IMR-90 (cell line): Measurements from ENCODE around the gene SVIL. TPM values are rescaled to one million over a fixed set of nuclear protein-coding genes. Genes with fewer than 3 reads are reported as not detected.

Experiments used
- ATAC-seq: fragments of 200-7000 bp; cut with Tn5 transposase; 2 replicates; pipeline ENCODE4 v1.9.1; 2020; ENCODE audit warnings: low read depth, mild to moderate bottlenecking, moderate library complexity
- BruUV-seq: library from RNA; stranded (reverse); fragments of 400-500 nt; replicated peaks from 2 replicates; lab custom pipeline; 2021; lab: Mats Ljungman, UMichigan
- CTCF ChIA-PET: fragments of 300-600 bp; formaldehyde crosslinking; extraction: SDS; loops from one replicate; lab custom pipeline; 2021; ENCODE audit warnings: antibody characterized with exemption; lab: Yijun Ruan, JAX
- POLR2A ChIA-PET: fragments of 300-600 bp; sonication (Branson Sonifier 250); formaldehyde crosslinking; loops from one replicate; lab custom pipeline; 2022; ENCODE audit warnings: antibody characterized with exemption; ENCODE audit not compliant: unreplicated experiment; lab: Charles Lee
- DNase-seq: peaks from one replicate; pipeline ENCODE4 v3.0.0; 2013
- H2AFZ ChIP-seq: replicated peaks from 2 replicates; pipeline ENCODE3; 2013; ENCODE audit warnings: low read length, mild to moderate bottlenecking; ENCODE audit not compliant: poor library complexity
- H2AK5ac ChIP-seq: 2 replicates; pipeline ENCODE4 v1.6.1; 2013; ENCODE audit warnings: low read depth, low read length, inconsistent platforms
- H2AK9ac ChIP-seq: replicated peaks from 2 replicates; pipeline ENCODE3; 2013; ENCODE audit warnings: mild to moderate bottlenecking, low read depth, low read length, moderate library complexity; ENCODE audit not compliant: poor library complexity
- H2BK120ac ChIP-seq: 2 replicates; pipeline ENCODE4 v1.6.1; 2013; ENCODE audit warnings: low read depth, low read length, inconsistent platforms
- H2BK15ac ChIP-seq: 3 replicates; pipeline ENCODE4 v1.6.1; 2013; ENCODE audit warnings: low read depth, low read length, inconsistent platforms
- H2BK20ac ChIP-seq: 2 replicates; pipeline ENCODE4 v1.6.1; 2013; ENCODE audit warnings: low read depth, mild to moderate bottlenecking, inconsistent platforms, low read length, moderate library complexity
- H2BK5ac ChIP-seq: 2 replicates; pipeline ENCODE4 v1.6.1; 2013; ENCODE audit warnings: mild to moderate bottlenecking, low read depth, low read length, inconsistent platforms; ENCODE audit not compliant: poor library complexity, severe bottlenecking
- H3K14ac ChIP-seq: replicated peaks from 2 replicates; pipeline ENCODE4 v1.6.1; 2013; ENCODE audit warnings: low read depth, low read length, inconsistent platforms
- H3K18ac ChIP-seq: 2 replicates; pipeline ENCODE4 v1.6.1; 2013; ENCODE audit warnings: low read depth, low read length, control low read depth
- H3K23ac ChIP-seq: 2 replicates; pipeline ENCODE4 v1.6.1; 2013; ENCODE audit warnings: low read depth, low read length, inconsistent platforms
- H3K27ac ChIP-seq: 2 replicates; pipeline ENCODE4 v1.5.1; 2013; ENCODE audit warnings: mild to moderate bottlenecking, control low read depth, low read length; ENCODE audit not compliant: insufficient read depth
- H3K27me3 ChIP-seq: 2 replicates; pipeline ENCODE4 v1.6.1; 2013; ENCODE audit warnings: low read length; ENCODE audit not compliant: control insufficient read depth, insufficient read depth
- H3K36me3 ChIP-seq: 2 replicates; pipeline ENCODE4 v1.6.1; 2013; ENCODE audit warnings: low read length, mixed read lengths; ENCODE audit not compliant: control insufficient read depth, insufficient read depth
- H3K4ac ChIP-seq: 2 replicates; pipeline ENCODE4 v1.6.1; 2013; ENCODE audit warnings: low read depth, low read length, inconsistent platforms
- H3K4me1 ChIP-seq: 2 replicates; pipeline ENCODE4 v1.6.1; 2013; ENCODE audit warnings: low read length, mixed read lengths; ENCODE audit not compliant: control insufficient read depth, insufficient read depth
- H3K4me2 ChIP-seq: 2 replicates; pipeline ENCODE4 v1.6.1; 2013; ENCODE audit warnings: low read depth, mild to moderate bottlenecking, control low read depth, low read length, moderate library complexity
- H3K4me3 ChIP-seq: 2 replicates; pipeline ENCODE4 v1.5.1; 2013; ENCODE audit warnings: low read depth, mild to moderate bottlenecking, control low read depth, low read length, moderate library complexity; ENCODE audit not compliant: insufficient read depth
- H3K56ac ChIP-seq: 2 replicates; pipeline ENCODE4 v1.6.1; 2013; ENCODE audit warnings: low read length, inconsistent platforms; ENCODE audit not compliant: insufficient read depth; ENCODE audit errors: extremely low read depth
- H3K79me1 ChIP-seq, 2 experiments: 2 replicates each; pipeline ENCODE4 v1.6.1; 2013; ENCODE audit warnings: low read length in 2 of 2, inconsistent platforms in 1 of 2, low read depth in 1 of 2
- H3K9ac ChIP-seq: 2 replicates; pipeline ENCODE4 v1.6.1; 2013; ENCODE audit warnings: low read depth, low read length, control low read depth
- H3K9me1 ChIP-seq: 2 replicates; pipeline ENCODE4 v1.6.1; 2013; ENCODE audit warnings: low read length, inconsistent platforms; ENCODE audit not compliant: insufficient read depth
- H3K9me3 ChIP-seq: 2 replicates; pipeline ENCODE4 v1.6.1; 2013; ENCODE audit warnings: low read length; ENCODE audit not compliant: control insufficient read depth, insufficient read depth
- H4K20me1 ChIP-seq: 2 replicates; pipeline ENCODE4 v1.6.1; 2013; ENCODE audit warnings: low read length, inconsistent platforms; ENCODE audit not compliant: insufficient read depth
- H4K5ac ChIP-seq: 2 replicates; pipeline ENCODE4 v1.6.1; 2013; ENCODE audit warnings: mild to moderate bottlenecking, low read depth, low read length, control low read depth
- H4K8ac ChIP-seq, 2 experiments: 2 replicates each; pipeline ENCODE4 v1.6.1; 2013; ENCODE audit warnings: low read depth in 2 of 2, low read length in 2 of 2, control low read depth in 1 of 2, inconsistent platforms in 1 of 2
- H4K91ac ChIP-seq: 2 replicates; pipeline ENCODE4 v1.6.1; 2013; ENCODE audit warnings: low read depth, low read length, inconsistent platforms; ENCODE audit not compliant: insufficient read depth
- CEBPB ChIP-seq: IDR thresholded peaks from 2 replicates; pipeline ENCODE4 v1.6.1; 2012; ENCODE audit warnings: low read depth, low read length, improper control_type of control experiment
- CHD1 ChIP-seq: IDR thresholded peaks from 2 replicates; pipeline ENCODE4 v1.6.1; 2012; ENCODE audit warnings: low read depth, low read length, improper control_type of control experiment
- FOS ChIP-seq: fragments of 150-350 bp; IDR thresholded peaks from 2 replicates; pipeline ENCODE4 v1.6.1; 2016; ENCODE audit warnings: low read depth, low read length
- MAZ ChIP-seq: IDR thresholded peaks from 2 replicates; pipeline ENCODE4 v1.6.1; 2012; ENCODE audit warnings: low read depth, mild to moderate bottlenecking, low read length, improper control_type of control experiment, moderate library complexity, borderline replicate concordance
- MXI1 ChIP-seq: IDR thresholded peaks from 2 replicates; pipeline ENCODE4 v1.6.1; 2012; ENCODE audit warnings: low read depth, mild to moderate bottlenecking, low read length, moderate library complexity, borderline replicate concordance
- POLR2A ChIP-seq: IDR thresholded peaks from 2 replicates; pipeline ENCODE4 v1.6.1; 2012; ENCODE audit warnings: mild to moderate bottlenecking, low read depth, low read length
- RAD21 ChIP-seq: IDR thresholded peaks from 2 replicates; pipeline ENCODE4 v1.6.1; 2012; ENCODE audit warnings: low read length, improper control_type of control experiment
- RCOR1 ChIP-seq: IDR thresholded peaks from 2 replicates; pipeline ENCODE4 v1.6.1; 2012; ENCODE audit warnings: mild to moderate bottlenecking, low read length, improper control_type of control experiment; ENCODE audit not compliant: insufficient replicate concordance
- RFX5 ChIP-seq: IDR thresholded peaks from 2 replicates; pipeline ENCODE4 v1.8.0; 2012; ENCODE audit warnings: low read depth, mild to moderate bottlenecking, low read length, moderate library complexity
- SMC3 ChIP-seq: fragments of 150-350 bp; IDR thresholded peaks from 2 replicates; pipeline ENCODE4 v1.6.1; 2016; ENCODE audit warnings: low read depth, mild to moderate bottlenecking, antibody characterized with exemption, low read length, moderate library complexity
- WGBS, 2 experiments: methylation state at CpG; one replicate each; pipeline versions ENCODE4 v1.1.5 to v1.1.7; 2013; ENCODE audit warnings: missing lambda C conversion rate in 2 of 2; ENCODE audit not compliant: insufficient read length in 1 of 2; ENCODE audit errors: extremely low coverage in 2 of 2; 5-methylcytosine and 5-hydroxymethylcytosine counted together
- dilution Hi-C: fragments of 300-500 bp; cut with HindIII; formaldehyde crosslinking; loops from one replicate; pipeline ENCODE4 v1.14.3; 2018; ENCODE audit warnings: low sequenced_read_pairs; ENCODE audit not compliant: unreplicated experiment
- in situ Hi-C: fragments of 300-500 bp; cut with MboI; formaldehyde crosslinking; loops from 3 replicates; pipeline ENCODE4 v1.14.3; 2019; ENCODE audit warnings: low sequenced_read_pairs, inconsistent platforms, mixed read lengths
- intact Hi-C: fragments of 100-400 bp; cut with micrococcal nuclease; formaldehyde crosslinking; loops from 2 replicates; pipeline ENCODE4 v1.10.0; 2022
- polyA plus RNA-seq, 3 experiments: library from polyadenylated mRNA; depleted of rRNA; stranded (reverse); fragments of >200 nt; gene quantifications; 2 replicates each; pipeline ENCODE4 v1.2.3, GENCODE V29; 2012; ENCODE audit warnings: low replicate concordance in 1 of 3
- total RNA-seq: library from RNA; depleted of rRNA; stranded (reverse); fragments of >200 nt; gene quantifications from 2 replicates; pipeline ENCODE4 v1.2.3, GENCODE V29; 2012
- TF ChIP-seq, protein P1 (sequence below): fragments of 150-350 bp; IDR thresholded peaks from 2 replicates; pipeline ENCODE4 v1.6.1; 2017; ENCODE audit warnings: mild to moderate bottlenecking, antibody characterized with exemption, low read length, low read depth
- TF ChIP-seq, protein P2 (sequence below): fragments of 150-350 bp; IDR thresholded peaks from 2 replicates; pipeline ENCODE4 v1.6.1; 2016; ENCODE audit warnings: low read depth, mild to moderate bottlenecking, low read length, moderate library complexity, borderline replicate concordance
- TF ChIP-seq, protein P3 (sequence below): conservative IDR thresholded peaks from 2 replicates; pipeline ENCODE4 v1.5.1; 2012; ENCODE audit warnings: mild to moderate bottlenecking, low read depth, low read length, improper control_type of control experiment

The SVIL gene
- total and polyA plus RNA-seq, 2 of the 4 experiments (the other 2 are of a cell fraction), result 11.5 to 11.6 TPM

GRCh38 chr10:29646960-29647461 is 12.2 kb upstream of the SVIL start:
- H3K9me3 ChIP-seq, result no peaks in the 10 kb centered on the region
- no peak for ATAC-seq
- no CpG with 5 or more reads among the region's 3 CpGs for WGBS, 2 experiments
- H4K20me1 ChIP-seq, result peaks cover 45% of the 10 kb centered on the region
- no peaks in the 10 kb centered on the region for H3K36me3 ChIP-seq
- TF ChIP-seq MAZ (no peak), RCOR1 (no peak), RFX5 (no peak), CHD1 (no peak), CEBPB (no peak), SMC3 (no peak), MXI1 (no peak), POLR2A (no peak), RAD21 (no peak), FOS (no peak)
- TF ChIP-seq, protein P1, sequence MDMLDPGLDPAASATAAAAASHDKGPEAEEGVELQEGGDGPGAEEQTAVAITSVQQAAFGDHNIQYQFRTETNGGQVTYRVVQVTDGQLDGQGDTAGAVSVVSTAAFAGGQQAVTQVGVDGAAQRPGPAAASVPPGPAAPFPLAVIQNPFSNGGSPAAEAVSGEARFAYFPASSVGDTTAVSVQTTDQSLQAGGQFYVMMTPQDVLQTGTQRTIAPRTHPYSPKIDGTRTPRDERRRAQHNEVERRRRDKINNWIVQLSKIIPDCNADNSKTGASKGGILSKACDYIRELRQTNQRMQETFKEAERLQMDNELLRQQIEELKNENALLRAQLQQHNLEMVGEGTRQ, result no peak
- TF ChIP-seq, protein P2, sequence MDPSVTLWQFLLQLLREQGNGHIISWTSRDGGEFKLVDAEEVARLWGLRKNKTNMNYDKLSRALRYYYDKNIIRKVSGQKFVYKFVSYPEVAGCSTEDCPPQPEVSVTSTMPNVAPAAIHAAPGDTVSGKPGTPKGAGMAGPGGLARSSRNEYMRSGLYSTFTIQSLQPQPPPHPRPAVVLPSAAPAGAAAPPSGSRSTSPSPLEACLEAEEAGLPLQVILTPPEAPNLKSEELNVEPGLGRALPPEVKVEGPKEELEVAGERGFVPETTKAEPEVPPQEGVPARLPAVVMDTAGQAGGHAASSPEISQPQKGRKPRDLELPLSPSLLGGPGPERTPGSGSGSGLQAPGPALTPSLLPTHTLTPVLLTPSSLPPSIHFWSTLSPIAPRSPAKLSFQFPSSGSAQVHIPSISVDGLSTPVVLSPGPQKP, result no peak
- TF ChIP-seq, protein P3, sequence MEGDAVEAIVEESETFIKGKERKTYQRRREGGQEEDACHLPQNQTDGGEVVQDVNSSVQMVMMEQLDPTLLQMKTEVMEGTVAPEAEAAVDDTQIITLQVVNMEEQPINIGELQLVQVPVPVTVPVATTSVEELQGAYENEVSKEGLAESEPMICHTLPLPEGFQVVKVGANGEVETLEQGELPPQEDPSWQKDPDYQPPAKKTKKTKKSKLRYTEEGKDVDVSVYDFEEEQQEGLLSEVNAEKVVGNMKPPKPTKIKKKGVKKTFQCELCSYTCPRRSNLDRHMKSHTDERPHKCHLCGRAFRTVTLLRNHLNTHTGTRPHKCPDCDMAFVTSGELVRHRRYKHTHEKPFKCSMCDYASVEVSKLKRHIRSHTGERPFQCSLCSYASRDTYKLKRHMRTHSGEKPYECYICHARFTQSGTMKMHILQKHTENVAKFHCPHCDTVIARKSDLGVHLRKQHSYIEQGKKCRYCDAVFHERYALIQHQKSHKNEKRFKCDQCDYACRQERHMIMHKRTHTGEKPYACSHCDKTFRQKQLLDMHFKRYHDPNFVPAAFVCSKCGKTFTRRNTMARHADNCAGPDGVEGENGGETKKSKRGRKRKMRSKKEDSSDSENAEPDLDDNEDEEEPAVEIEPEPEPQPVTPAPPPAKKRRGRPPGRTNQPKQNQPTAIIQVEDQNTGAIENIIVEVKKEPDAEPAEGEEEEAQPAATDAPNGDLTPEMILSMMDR, result no peak
- H4K91ac ChIP-seq, result no peak overlapping the region
- no peak overlapping the region; the same call in 1 of the 2 replicates for H3K18ac ChIP-seq
- intact Hi-C loops (no loop called here), in situ Hi-C loops (no loop called here), dilution Hi-C loops (no loop called here)
- H2BK20ac ChIP-seq, result peak overlapping the region; percentile 32; the same call in 1 of the 2 replicates
- H3K4me3 ChIP-seq, result no peak overlapping the region
- H3K14ac ChIP-seq, result peak overlapping the region; percentile 69
- H2BK120ac ChIP-seq, result peak overlapping the region; percentile 23; the same call in 1 of the 2 replicates
- no peak overlapping the region for H2AFZ ChIP-seq
- no TSS peak for BruUV-seq
- no peak overlapping the region for H3K9ac ChIP-seq
- H3K79me1 ChIP-seq, result peaks cover 26 to 87% of the 10 kb centered on the region in 2 experiments
- H3K4me1 ChIP-seq, result peaks cover 34% of the 10 kb centered on the region
- H3K23ac ChIP-seq, result no peak overlapping the region; the same call in 1 of the 2 replicates
- H3K27me3 ChIP-seq, result no peaks in the 10 kb centered on the region
- peak; percentile 6 for DNase-seq
- peak overlapping the region in 1 of 2 experiments; percentile 31; a peak in 1 of 4 replicates for H4K8ac ChIP-seq
- no peak overlapping the region for H4K5ac ChIP-seq
- H3K4me2 ChIP-seq, result no peak overlapping the region
- ChIA-PET POLR2A (no interaction called here), CTCF (no interaction called here)
- H2AK5ac ChIP-seq, result peak overlapping the region; percentile 20
- H3K56ac ChIP-seq, result no peak overlapping the region
- no peak overlapping the region for H2AK9ac ChIP-seq
- peaks cover 40% of the 10 kb centered on the region for H3K9me1 ChIP-seq
- no peak overlapping the region for H2BK15ac ChIP-seq
- H2BK5ac ChIP-seq, result no peak overlapping the region
- peak overlapping the region; percentile 47 for H3K4ac ChIP-seq
- H3K27ac ChIP-seq, result no peak overlapping the region
